Gastrocnemius medialis (tissue), 4 donors: Measurements from ENCODE around the gene INHA. TPM values are rescaled to one million over a fixed set of nuclear protein-coding genes. Genes with fewer than 3 reads are reported as not detected.

Experiments
- ATAC-seq, 2 donors: fragments of 150-250 bp; one replicate each; pipeline ENCODE4 v1.9.1; 2016
- DNase-seq, 2 donors: peaks; one replicate each; pipeline ENCODE4 v3.0.0-alpha.2; 2019
- H3K27ac ChIP-seq, 4 donors: fragments of 200-600 bp; sonication (generic); 1 replicate in 1 of 4; 2 replicates in 3 of 4; pipeline ENCODE4 v1.5.1; 2016 to 2018; ENCODE audit warnings: mild to moderate bottlenecking in 2 of 4, moderate library complexity in 1 of 4
- H3K27me3 ChIP-seq, 3 donors: fragments of 200-600 bp; sonication (generic) in 2 of 3; 1 replicate in 1 of 3; 2 replicates in 2 of 3; pipeline versions ENCODE4 v1.5.1 to v1.6.0; 2016 to 2019; ENCODE audit warnings: mild to moderate bottlenecking in 1 of 3, moderate library complexity in 1 of 3
- H3K36me3 ChIP-seq, 2 donors: fragments of 200-600 bp; sonication (generic) in 1 of 2; one replicate each; pipeline ENCODE4 v1.5.1; 2017 to 2018
- H3K4me1 ChIP-seq, 2 donors: fragments of 200-600 bp; sonication (generic) in 1 of 2; one replicate each; pipeline ENCODE4 v1.5.1; 2016 to 2017; ENCODE audit warnings: mild to moderate bottlenecking in 2 of 2
- H3K4me3 ChIP-seq, 4 donors: fragments of 200-600 bp; sonication (generic) in 3 of 4; 1 replicate in 1 of 4; 2 replicates in 3 of 4; pipeline ENCODE4 v1.5.1; 2016 to 2019; ENCODE audit warnings: mild to moderate bottlenecking in 2 of 4
- H3K9me3 ChIP-seq, 3 donors: fragments of 200-600 bp; sonication (generic) in 2 of 3; 1 replicate in 1 of 3; 2 replicates in 2 of 3; pipeline ENCODE4 v1.5.1; 2016 to 2019
- CTCF ChIP-seq, 5 experiments: fragments of 450-650 bp in 3 of 5; fragments of 200-600 bp in 2 of 5; sonication (generic) in 2 of 5; IDR thresholded peaks in 4 of 5; conservative IDR thresholded peaks in 1 of 5; 1 replicate in 4 of 5; 2 replicates in 1 of 5; pipeline ENCODE4 v1.5.1; 2016 to 2019; ENCODE audit warnings: antibody characterized with exemption in 5 of 5, mild to moderate bottlenecking in 3 of 5, moderate library complexity in 3 of 5
- POLR2A ChIP-seq, 2 donors: fragments of 450-650 bp; IDR thresholded peaks; one replicate each; pipeline ENCODE4 v1.6.1; 2017; ENCODE audit warnings: antibody characterized with exemption in 2 of 2, mild to moderate bottlenecking in 2 of 2, moderate library complexity in 2 of 2
- in situ Hi-C, 4 donors: fragments of 200-750 bp; cut with MboI; loops; one replicate each; pipeline versions ENCODE4 v1.15.0 to v1.8.0; 2017; ENCODE audit warnings: low sequenced_read_pairs in 4 of 4
- intact Hi-C: fragments of 100-400 bp; cut with DNase I; formaldehyde crosslinking; loops from one replicate; pipeline ENCODE4 v1.15.1; 2023; ENCODE audit warnings: low total_unique reads
- total RNA-seq, 4 donors: library from RNA; depleted of rRNA; stranded (reverse); fragments of >200 nt; gene quantifications; one replicate each; pipeline versions ENCODE4 v1.1.0 to v1.2.3, GENCODE V29; 2016

The INHA gene
- total RNA-seq, 4 donors from 2014 or later, result 0.29 to 3.5 TPM; not detected in 2

DNA sequence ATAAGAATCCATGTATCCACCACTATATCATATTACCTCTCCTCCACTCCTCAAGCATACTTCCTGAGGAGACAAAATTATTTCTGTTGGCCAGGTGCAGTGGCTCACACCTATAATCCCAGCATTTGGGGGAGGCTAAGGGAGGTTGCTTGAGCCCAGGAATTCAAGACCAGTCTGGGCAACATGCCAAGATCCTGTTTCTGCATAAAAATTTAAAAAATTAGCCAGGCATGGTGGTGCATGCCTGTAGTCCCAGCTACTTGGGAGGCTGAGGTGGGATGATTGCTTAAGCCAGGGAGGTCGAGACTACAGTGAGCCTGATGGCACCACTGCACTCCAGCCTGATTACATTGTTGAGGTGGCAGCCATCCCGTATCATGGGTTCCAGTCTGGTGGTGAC is 9.2 kb downstream of the INHA start:
- DNase-seq, result no peak
- in situ Hi-C loops, result no loop called here
- Histone ChIP-seq H3K27ac (no peak overlapping the region), H3K4me3 (no peak overlapping the region), H3K27me3 (no peaks in the 10 kb centered on the region), H3K36me3 (no peaks in the 10 kb centered on the region), H3K9me3 (no peaks in the 10 kb centered on the region), H3K4me1 (no peaks in the 10 kb centered on the region)
- intact Hi-C loops, result no loop called here
- ATAC-seq, result no peak
- TF ChIP-seq CTCF (IDR thresholded peaks at IDR 0.05 in 4 of 5, conservative IDR thresholded peaks at IDR 0.05 in 1 of 5), result no peak
- no peak for TF ChIP-seq POLR2A (IDR thresholded peaks at IDR 0.05)

DNA sequence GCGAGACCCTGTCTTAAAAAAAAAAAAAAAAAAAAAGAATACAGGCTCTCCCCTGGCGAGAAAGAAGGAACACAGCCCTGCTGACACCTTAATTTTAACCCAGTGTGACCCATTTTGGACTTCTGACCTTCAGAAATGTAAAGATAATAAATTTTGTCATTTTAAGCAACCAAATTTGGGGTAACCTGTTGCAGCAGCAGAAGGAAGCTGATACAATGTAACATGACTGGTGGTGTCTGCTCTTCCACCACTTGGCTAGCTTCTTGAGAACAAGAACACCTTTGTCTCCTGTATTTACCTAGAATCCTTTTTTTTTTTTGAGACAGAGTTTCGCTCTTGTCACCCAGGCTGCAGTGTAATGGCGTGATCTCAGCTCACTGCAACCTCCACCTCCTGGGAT is 19.0 kb downstream of the INHA start:
- intact Hi-C loops, result no loop called here
- DNase-seq, result no peak

DNA sequence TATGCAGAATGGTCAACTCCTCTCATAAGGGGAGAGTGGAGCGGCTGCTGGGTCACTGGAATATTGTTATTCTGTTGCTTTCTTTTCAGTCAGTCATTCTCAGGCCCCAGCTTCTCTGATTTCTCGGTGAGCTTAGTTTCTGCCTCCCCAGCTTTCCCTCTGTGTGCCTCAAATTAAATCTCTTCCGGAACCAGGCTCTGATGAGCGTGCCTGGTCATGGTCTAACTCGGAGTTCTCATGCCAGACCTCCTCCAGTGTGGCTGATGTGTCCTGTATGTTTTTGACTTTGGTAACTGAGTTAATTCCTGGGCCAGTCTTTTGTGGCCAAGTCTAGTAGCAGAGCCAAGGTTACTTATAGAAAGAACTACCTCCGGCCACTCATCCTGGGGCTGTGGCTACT is 20.6 kb downstream of the INHA start:
- Histone ChIP-seq H3K9me3 (no peaks in the 10 kb centered on the region), H3K36me3 (no peaks in the 10 kb centered on the region), H3K27ac (no peak overlapping the region), H3K27me3 (no peaks in the 10 kb centered on the region), H3K4me3 (no peak overlapping the region), H3K4me1 (peaks cover 6 to 8% of the 10 kb centered on the region in 2 donors)
- in situ Hi-C loops, result no loop called here
- intact Hi-C loops, result no loop called here
- ATAC-seq (no peak), DNase-seq (no peak)
- no peak for TF ChIP-seq POLR2A (IDR thresholded peaks at IDR 0.05)
- TF ChIP-seq CTCF (IDR thresholded peaks at IDR 0.05 in 4 of 5, conservative IDR thresholded peaks at IDR 0.05 in 1 of 5), result no peak

More for the DNA sequence above, 19.0 kb downstream of the INHA start:
- H3K4me1 ChIP-seq, result no peaks in the 10 kb centered on the region
- in situ Hi-C loops, result no loop called here
- ATAC-seq, result no peak
- H3K9me3 ChIP-seq, result no peaks in the 10 kb centered on the region
- H3K27ac ChIP-seq, result no peak overlapping the region
- no peaks in the 10 kb centered on the region for H3K27me3 ChIP-seq
- H3K36me3 ChIP-seq, result no peaks in the 10 kb centered on the region
- no peak overlapping the region for H3K4me3 ChIP-seq
- TF ChIP-seq CTCF (IDR thresholded peaks at IDR 0.05 in 4 of 5, conservative IDR thresholded peaks at IDR 0.05 in 1 of 5), result no peak
- TF ChIP-seq POLR2A (IDR thresholded peaks at IDR 0.05), result no peak

- intact Hi-C loops, result no loop called here
- TF ChIP-seq POLR2A (IDR thresholded peaks at IDR 0.05), result no peak
- no peak for TF ChIP-seq CTCF (IDR thresholded peaks at IDR 0.05 in 4 of 5, conservative IDR thresholded peaks at IDR 0.05 in 1 of 5)
- Histone ChIP-seq H3K27me3 (no peaks in the 10 kb centered on the region), H3K27ac (no peak overlapping the region), H3K4me3 (no peak overlapping the region), H3K36me3 (no peaks in the 10 kb centered on the region), H3K4me1 (peaks cover 6 to 9% of the 10 kb centered on the region in 2 donors), H3K9me3 (no peaks in the 10 kb centered on the region)
- DNase-seq, result no peak
- in situ Hi-C loops, result no loop called here
- no peak for ATAC-seq
Observed at GRCh38 chr2:219593154-219593553, 21.0 kb downstream of the INHA start.

GRCh38 chr2:219595256-219595655 is 23.1 kb downstream of the INHA start:
- in situ Hi-C loops, result no loop called here
- Histone ChIP-seq H3K9me3 (no peaks in the 10 kb centered on the region), H3K27ac (no peak overlapping the region), H3K4me3 (no peak overlapping the region), H3K27me3 (no peaks in the 10 kb centered on the region), H3K4me1 (peaks cover 12 to 16% of the 10 kb centered on the region in 2 donors), H3K36me3 (no peaks in the 10 kb centered on the region)
- ATAC-seq (no peak), DNase-seq (no peak)
- intact Hi-C loops, result loop anchor here (5.0 kb wide), 3 partner anchors 98 to 348 kb away; partner anchors contain the start of genes DNPEP, GLB1L, GMPPA and STK16
- TF ChIP-seq POLR2A (IDR thresholded peaks at IDR 0.05) (no peak), CTCF (IDR thresholded peaks at IDR 0.05 in 4 of 5, conservative IDR thresholded peaks at IDR 0.05 in 1 of 5) (no peak)
